Fibroblast of villous mesenchyme (primary cell): ENCODE measurements around the gene TFE3. TPM values are rescaled to one million over a fixed set of nuclear protein-coding genes. Genes with fewer than 3 reads are reported as not detected.

Experiments used
- DNase-seq: peaks from one replicate; pipeline ENCODE4 v3.0.0-alpha.2; 2010; ENCODE audit warnings: low read depth
- H3K4me3 ChIP-seq: 2 replicates; pipeline ENCODE4 v1.5.1; 2011; ENCODE audit warnings: low read depth, mild to moderate bottlenecking, low read length
- CTCF ChIP-seq: IDR thresholded peaks from 2 replicates; pipeline ENCODE4 v1.5.1; 2012; ENCODE audit warnings: low read depth, mild to moderate bottlenecking, low read length; ENCODE audit not compliant: insufficient read depth
- total RNA-seq: library from RNA; depleted of rRNA; stranded (reverse); fragments of >200 nt; gene quantifications from 2 replicates; pipeline ENCODE4 v1.2.3, GENCODE V29; 2012

The TFE3 gene
- total RNA-seq, 1 donor: 37.1 TPM

- DNase-seq: no peak
- TF ChIP-seq CTCF: no peak
- H3K4me3 ChIP-seq: no peak overlapping the region
Measured at GRCh38 chrX:49060914-49061313, 17.8 kb upstream of the TFE3 start.

GRCh38 chrX:49059681-49060085 is 16.5 kb upstream of the TFE3 start:
- no peak overlapping the region for H3K4me3 ChIP-seq
- no peak for TF ChIP-seq CTCF
- no peak for DNase-seq

GRCh38 chrX:49059201-49059600 is 16.0 kb upstream of the TFE3 start:
- no peak for DNase-seq
- no peak for TF ChIP-seq CTCF
- H3K4me3 ChIP-seq: no peak overlapping the region

GRCh38 chrX:49058794-49059193 is 15.6 kb upstream of the TFE3 start, which contains the start of gene CCDC120:
CCDC120 (plus strand) TSS chrX:49058999; CDS start chrX:49062042, 3,043 bp downstream.
- no peak within 1 kb of the TSS for H3K4me3 ChIP-seq
- no peak for DNase-seq
- no peak for TF ChIP-seq CTCF

GRCh38 chrX:49054073-49054762 is 11.1 kb upstream of the TFE3 start:
- no peak for TF ChIP-seq CTCF
- DNase-seq: no peak
- peak overlapping the region; percentile 62 for H3K4me3 ChIP-seq

- peak overlapping the region; percentile 62 for H3K4me3 ChIP-seq
- DNase-seq: peak; percentile 48
- TF ChIP-seq CTCF: no peak
Measured at GRCh38 chrX:49053223-49054072, 10.3 kb upstream of the TFE3 start.
